GM12865 (cell line): ENCODE measurements around the gene DCP2.
A peak's percentile ranks its signal among the peaks of the same experiment; 100 is the strongest.

Experiments
- DNase-seq: peaks from one replicate; pipeline ENCODE4 v3.0.0; 2010; ENCODE audit warnings: low read depth
- H3K4me3 ChIP-seq: 2 replicates; pipeline ENCODE4 v1.5.1; 2011; ENCODE audit warnings: mild to moderate bottlenecking, low read depth, low read length, control low read depth
- TF ChIP-seq, protein P1 (sequence below): IDR thresholded peaks from 2 replicates; pipeline ENCODE4 v1.5.1; 2011; ENCODE audit warnings: low read length, control low read depth, low read depth, inconsistent platforms; ENCODE audit not compliant: insufficient read depth; ENCODE audit errors: missing control alignments

The DCP2 gene

GRCh38 chr5:113017881-113018635, 41.5 kb downstream of the DCP2 start:
- TF ChIP-seq, protein P1, sequence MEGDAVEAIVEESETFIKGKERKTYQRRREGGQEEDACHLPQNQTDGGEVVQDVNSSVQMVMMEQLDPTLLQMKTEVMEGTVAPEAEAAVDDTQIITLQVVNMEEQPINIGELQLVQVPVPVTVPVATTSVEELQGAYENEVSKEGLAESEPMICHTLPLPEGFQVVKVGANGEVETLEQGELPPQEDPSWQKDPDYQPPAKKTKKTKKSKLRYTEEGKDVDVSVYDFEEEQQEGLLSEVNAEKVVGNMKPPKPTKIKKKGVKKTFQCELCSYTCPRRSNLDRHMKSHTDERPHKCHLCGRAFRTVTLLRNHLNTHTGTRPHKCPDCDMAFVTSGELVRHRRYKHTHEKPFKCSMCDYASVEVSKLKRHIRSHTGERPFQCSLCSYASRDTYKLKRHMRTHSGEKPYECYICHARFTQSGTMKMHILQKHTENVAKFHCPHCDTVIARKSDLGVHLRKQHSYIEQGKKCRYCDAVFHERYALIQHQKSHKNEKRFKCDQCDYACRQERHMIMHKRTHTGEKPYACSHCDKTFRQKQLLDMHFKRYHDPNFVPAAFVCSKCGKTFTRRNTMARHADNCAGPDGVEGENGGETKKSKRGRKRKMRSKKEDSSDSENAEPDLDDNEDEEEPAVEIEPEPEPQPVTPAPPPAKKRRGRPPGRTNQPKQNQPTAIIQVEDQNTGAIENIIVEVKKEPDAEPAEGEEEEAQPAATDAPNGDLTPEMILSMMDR, result no peak
- DNase-seq, result no peak
- no peak overlapping the region for H3K4me3 ChIP-seq

DNA sequence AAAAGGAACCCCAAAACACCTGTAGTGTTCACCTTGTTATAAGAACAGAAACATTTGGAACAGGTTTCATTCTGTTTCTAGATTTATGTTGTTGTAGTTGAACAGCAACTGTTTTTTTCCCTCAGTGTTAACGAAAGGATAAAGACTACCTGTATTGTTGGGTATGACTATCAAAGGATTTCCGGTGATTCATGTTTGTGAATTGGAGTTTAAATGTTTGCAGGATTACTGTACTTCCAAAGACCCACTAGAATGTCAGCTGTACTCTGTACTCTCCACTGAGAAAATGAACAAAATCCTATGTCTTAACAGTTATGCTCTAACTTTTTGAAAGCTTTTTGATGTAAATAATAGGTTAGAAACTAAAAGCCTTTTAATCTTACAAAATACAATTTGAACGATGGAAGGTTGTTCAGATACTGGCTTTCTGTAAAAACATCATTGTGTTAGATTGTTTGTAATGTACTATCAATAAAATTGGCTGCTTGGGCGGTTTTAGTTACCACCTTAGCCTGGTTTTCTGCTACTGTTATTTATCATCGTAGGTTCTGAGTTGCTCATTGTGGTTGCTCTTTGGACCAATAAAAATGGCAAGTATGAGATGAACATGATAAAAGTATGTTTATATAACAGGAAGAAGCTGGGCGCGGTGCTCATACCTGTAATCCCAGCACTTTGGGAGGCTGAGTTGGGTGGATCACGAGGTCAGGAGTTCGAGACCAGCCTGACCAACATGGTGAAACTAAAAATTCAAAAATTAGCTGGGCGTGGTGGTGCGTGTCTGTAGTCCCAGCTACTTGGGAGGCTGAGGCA, 44.1 kb downstream of the DCP2 start:
- DNase-seq, result no peak
- TF ChIP-seq, protein P1, result no peak
- no peak overlapping the region for H3K4me3 ChIP-seq

GRCh38 chr5:113022661-113023060, 46.1 kb downstream of the DCP2 start:
- TF ChIP-seq, protein P1, result no peak
- H3K4me3 ChIP-seq, result no peak overlapping the region
- peak; percentile 51 for DNase-seq

DNA sequence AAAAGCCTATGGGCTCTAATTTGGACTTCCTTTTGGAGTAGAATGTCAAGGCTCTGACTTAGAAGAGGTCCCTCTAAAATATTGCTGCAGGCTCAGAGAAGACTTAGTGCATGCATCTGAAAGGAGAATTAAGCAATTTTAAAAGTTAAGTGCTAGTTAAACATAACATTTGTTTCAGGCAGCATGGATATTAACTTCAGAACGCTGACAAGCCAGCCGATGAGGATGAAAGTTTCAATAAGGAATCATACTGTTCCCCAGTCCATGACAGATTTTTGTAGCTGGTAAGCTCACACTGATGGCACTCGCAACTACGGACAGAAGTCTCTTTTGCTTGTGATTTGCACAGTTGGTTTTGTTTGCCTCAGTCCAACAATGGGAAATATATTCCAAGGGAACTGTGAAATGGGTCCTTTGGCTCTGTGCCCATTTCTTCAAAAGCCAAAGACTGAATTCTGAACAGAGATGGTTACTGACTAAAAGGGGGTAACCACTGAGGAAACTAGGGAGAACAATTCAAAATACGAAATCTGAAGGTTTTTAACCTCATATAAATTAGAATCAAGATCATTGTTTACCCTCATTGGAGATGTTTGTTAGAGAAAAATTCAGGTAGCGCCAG, 47.6 kb downstream of the DCP2 start:
- DNase-seq, result no peak
- H3K4me3 ChIP-seq, result no peak overlapping the region
- TF ChIP-seq, protein P1, result no peak

DNA sequence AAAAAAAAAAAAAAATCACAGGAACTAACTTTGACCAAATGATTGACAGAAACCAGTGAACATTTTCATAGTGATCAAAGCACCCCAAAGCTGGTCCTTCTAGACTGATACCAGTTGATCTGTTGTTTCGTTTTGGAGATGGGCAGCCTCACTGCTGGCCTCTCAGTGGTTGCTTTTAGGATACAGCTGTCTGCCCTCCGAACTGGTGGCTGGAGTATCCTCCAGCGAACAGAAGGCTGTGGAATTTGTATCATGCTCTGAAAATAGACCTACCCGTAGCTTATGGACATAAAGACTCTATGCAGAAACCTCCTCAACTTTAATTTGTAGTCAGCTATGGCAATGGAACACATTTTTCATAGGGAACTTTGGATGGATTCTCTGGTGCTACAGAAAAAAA, 49.0 kb downstream of the DCP2 start:
- TF ChIP-seq, protein P1, result no peak
- DNase-seq, result no peak
- no peak overlapping the region for H3K4me3 ChIP-seq

- TF ChIP-seq, protein P1, result no peak
- no peak for DNase-seq
- H3K4me3 ChIP-seq, result no peak overlapping the region
Measured at GRCh38 chr5:113026211-113026610, 49.6 kb downstream of the DCP2 start.
